Caki2 (cell line): ENCODE results near the gene ACO2. TPM values are rescaled to one million over a fixed set of nuclear protein-coding genes. Genes with fewer than 3 reads are reported as not detected.

Experiments
- DNase-seq: peaks from one replicate; pipeline ENCODE4 v3.0.0-alpha.2; 2015; ENCODE audit warnings: low read depth
- in situ Hi-C: cut with HindIII; loops from 2 replicates; pipeline ENCODE4 v1.10.0; 2016; ENCODE audit warnings: low sequenced_read_pairs, low pct_unique_long_range_greater_than_20kb, mixed read lengths
- total RNA-seq: library from RNA; depleted of rRNA; stranded (reverse); fragments of >200 nt; shearing (Covaris generic); gene quantifications from 2 replicates; pipeline ENCODE4 v1.2.3, GENCODE V29; 2014; ENCODE audit warnings: low replicate concordance

ACO2 gene
- total RNA-seq, 1 experiment from 2014 or later = 152 TPM

- DNase-seq = peak; percentile 80
- in situ Hi-C loops = no loop called here
These were observed 43.7 kb downstream of the ACO2 start for GRCh38 chr22:41512421-41513194.

DNA sequence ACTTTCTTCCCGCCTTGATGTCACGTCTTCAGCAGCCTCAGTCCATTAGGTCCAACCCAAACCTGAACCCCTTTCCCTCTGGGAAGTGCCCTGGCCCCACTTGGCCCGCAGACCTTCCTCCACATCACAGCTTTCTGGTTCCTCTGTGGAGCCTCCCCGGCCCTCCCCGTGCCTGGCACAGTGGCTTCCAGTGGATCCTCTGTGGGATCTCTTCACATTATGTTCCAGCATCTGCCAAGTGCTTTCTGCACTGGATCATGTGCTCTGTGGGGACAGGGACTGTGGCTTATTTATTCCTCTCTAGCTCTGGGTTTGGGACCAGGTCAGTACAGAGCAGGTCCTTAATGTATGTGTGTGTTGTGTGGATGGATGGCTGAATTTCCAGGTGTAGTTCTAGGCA lies 44.5 kb downstream of the ACO2 start:
- in situ Hi-C loops = no loop called here
- no peak for DNase-seq

- no peak for DNase-seq
- in situ Hi-C loops = no loop called here
These were observed 47.5 kb downstream of the ACO2 start for GRCh38 chr22:41516462-41516861.

DNA sequence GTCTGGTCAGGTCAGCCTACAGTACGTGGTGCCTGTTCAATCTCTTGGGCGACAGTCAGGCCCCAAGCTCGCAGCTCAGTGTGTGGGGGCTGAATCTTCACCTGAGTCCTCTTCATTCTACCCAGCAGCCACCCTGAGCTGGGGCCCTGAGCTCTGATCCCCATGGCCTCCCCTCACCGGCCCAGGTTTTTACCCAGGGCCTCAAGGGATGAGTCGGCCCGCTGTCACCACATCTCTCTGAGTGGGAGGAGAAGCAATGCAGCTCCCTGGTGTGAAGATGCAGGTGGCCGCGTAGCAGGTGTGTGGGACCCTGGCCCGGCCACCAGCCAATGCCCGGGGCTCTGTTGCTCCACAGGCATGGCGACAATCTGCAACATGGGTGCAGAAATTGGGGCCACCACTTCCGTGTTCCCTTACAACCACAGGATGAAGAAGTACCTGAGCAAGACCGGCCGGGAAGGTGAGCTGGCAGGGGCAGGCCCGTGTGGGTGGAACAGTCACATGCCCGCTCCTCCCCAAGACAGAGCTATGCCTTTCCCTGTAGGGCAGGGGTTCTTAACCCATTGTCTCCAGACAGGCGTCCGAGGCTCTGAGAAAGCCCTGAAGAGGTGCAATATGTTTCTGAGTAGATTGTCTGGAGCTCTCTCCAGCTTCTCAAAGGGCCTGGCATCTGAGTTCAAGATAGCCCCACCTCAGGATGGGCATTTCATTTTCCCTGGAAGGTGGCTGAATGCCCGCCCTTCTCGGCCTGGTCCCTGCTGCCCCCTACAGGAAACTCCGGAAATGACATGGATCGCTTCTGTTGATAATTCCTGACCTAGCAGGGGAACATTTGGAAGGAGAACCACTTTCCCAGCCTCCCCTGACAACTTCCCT lies 48.5 kb downstream of the ACO2 start:
- peak; percentile 65 for DNase-seq
- in situ Hi-C loops = no loop called here

DNA sequence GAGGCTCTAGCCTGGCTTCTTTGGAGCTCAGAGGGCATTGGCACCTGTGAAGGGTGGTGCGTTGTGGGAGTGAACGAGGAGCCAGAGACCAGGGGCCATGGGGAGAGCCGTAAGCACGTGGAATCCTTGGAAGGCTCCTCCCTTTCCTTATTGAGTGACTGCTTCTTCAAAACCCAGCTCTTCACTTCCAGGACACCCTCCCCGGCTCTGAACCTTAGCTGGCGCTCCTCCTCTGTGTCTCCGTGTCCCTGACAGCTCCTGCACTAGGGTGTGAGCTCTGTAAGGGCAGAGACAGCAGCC lies 49.1 kb downstream of the ACO2 start:
- DNase-seq = no peak
- in situ Hi-C loops = no loop called here

DNA sequence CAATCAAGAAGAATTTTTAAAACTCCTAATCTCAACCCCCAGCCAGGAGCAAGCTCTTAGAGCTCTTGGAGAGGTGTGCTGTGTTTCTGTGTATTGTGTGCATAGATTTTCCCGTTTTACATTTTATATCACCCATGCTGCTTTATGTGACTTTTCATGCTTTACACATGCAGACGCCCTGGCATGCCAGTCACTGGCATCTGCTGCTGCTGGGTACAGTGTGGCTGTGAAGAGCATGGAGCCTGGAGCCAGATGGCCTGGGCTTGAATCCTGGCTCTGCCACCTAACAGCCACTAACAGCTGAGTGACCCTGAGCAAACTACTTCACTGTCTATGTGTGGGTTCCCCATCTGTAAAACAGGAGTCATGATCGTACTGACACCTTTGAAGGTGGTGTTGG lies 52.2 kb downstream of the ACO2 start:
- in situ Hi-C loops = no loop called here
- no peak for DNase-seq

- in situ Hi-C loops = no loop called here
- DNase-seq = no peak
These were observed 53.9 kb downstream of the ACO2 start for GRCh38 chr22:41522813-41523212.

GRCh38 chr22:41523464-41524221 lies 54.7 kb downstream of the ACO2 start:
- in situ Hi-C loops = no loop called here
- no peak for DNase-seq

- in situ Hi-C loops = no loop called here
- no peak for DNase-seq
These were observed 55.3 kb downstream of the ACO2 start for GRCh38 chr22:41524251-41524661.

GRCh38 chr22:41524809-41525449 lies 56.0 kb downstream of the ACO2 start:
- DNase-seq = no peak
- in situ Hi-C loops = no loop called here

DNA sequence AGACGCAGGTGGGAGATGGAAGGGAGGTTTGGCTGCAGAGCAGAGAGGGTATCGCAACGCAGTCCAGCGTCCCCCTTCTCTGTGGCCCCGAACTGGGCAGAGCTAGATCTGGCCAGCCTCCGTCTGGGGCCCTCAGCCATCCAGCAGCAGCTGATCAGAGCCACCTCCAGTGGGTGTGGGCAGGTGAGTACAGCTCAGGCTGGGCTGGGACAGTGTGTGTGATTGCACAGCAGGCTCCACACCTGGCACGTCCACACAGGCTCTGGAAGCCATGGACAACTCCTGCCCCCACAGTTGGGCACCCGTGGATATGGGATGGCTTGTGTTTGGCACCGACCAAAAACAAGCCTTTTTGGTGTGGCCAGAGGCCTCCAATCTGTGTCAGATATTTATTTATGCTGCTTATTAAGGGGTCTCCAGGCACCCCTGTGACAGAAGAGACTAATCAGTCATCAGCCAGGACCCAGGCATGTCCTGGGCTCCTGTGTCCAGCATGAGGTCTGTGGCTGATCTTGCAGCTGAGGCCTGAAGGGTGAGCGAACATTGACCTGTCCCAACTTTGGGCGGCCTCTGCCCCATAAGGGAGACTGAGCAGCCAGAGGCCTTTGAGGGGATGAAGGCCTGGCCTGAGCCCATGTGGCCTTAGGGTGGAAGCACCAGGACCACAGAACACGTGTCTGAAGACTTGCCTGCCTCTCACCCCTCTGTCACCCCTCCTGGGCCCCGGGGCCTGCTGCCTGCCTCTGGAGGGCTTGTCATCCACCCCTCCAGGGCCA lies 56.7 kb downstream of the ACO2 start:
- no peak for DNase-seq
- in situ Hi-C loops = no loop called here

DNA sequence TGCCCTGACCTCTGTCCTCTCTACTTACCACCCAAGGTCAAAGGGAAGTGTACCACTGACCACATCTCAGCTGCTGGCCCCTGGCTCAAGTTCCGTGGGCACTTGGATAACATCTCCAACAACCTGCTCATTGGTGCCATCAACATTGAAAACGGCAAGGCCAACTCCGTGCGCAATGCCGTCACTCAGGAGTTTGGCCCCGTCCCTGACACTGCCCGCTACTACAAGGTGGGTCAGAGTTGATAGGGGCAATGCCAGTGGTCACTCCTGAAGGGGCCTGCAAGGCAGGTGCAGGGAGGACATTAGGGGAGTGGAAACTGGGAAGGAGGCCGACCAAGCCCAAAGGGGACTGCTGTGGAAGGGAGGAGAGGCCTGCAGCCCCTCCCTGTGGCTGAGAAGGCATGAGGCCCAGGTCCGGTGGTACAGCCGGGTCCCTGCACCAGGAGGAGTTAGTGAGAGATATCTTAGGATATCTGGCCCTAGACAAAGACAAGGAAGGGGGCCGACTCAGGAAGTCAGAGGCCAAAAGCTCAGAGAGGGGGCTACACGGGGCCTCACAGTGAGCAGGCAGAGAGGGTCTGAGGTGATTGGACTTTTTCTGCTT lies 57.4 kb downstream of the ACO2 start:
- no peak for DNase-seq
- in situ Hi-C loops = no loop called here

DNA sequence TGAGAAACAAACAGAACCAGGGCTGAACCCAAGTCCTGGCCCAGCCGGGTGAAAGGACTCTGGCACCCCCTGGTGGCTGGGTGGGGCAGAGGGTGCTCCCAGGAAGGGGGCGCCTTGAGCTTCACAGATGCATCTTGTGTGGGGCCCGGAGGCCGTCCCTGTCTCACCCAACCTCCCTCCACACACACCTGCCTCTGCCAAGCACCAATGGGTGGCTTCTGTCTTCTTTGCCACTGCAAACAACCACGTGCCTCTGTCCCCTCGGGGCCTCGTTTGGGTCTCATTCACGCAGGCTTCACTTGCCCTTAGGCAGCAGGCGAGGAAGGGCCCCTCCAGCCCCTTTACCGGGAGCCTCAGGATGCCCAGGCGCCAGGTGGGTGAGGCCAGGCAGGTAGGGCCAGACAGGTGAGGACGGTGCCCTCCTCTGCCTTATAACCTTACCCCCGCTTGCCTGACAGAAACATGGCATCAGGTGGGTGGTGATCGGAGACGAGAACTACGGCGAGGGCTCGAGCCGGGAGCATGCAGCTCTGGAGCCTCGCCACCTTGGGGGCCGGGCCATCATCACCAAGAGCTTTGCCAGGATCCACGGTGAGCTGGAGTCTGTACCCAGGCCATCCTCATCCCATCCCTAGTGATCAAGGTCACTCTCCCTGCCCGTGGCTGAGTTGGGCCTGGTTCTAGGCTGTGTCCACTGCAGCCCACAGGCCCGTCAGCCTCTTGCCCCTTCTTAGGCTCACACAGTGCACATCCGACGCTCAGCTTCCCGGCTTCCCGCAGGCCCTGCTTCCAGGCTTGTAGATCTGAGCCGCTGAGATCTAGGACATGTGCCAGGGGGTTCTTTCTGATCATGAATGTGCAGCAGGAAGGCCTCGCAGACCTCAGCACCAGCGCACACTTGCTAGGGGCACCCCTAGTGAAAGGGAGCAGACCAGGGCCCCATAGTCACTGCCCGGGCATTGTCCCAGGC lies 58.2 kb downstream of the ACO2 start:
- in situ Hi-C loops = no loop called here
- DNase-seq = no peak

DNA sequence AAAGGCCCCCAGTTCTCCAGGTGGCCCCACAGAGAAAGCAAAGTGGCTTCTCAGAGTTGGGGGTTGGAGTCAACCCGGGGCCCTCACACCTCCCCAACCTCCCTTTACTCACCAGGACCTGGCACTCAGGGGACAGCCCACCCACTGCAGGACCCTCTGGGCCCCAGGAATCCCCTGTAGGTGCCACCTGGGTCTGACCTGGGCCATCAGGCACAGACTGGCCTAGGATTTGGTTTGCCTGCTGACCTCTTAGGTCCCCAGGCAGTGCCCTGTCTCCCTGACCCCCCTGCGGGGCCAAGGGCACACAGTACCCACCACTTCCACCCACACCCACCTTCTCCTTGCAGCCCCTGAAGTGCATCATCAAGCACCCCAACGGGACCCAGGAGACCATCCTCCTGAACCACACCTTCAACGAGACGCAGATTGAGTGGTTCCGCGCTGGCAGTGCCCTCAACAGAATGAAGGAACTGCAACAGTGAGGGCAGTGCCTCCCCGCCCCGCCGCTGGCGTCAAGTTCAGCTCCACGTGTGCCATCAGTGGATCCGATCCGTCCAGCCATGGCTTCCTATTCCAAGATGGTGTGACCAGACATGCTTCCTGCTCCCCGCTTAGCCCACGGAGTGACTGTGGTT lies 59.3 kb downstream of the ACO2 start:
- no peak for DNase-seq
- in situ Hi-C loops = no loop called here

- in situ Hi-C loops = no loop called here
These were observed 60.1 kb downstream of the ACO2 start for GRCh38 chr22:41528938-41529561.

More at GRCh38 chr22:41528938-41529561, 60.1 kb downstream of the ACO2 start:
- no peak for DNase-seq
